ENCODE results near the gene TMEM145. TPM values are rescaled to one million over a fixed set of nuclear protein-coding genes. Genes with fewer than 3 reads are reported as not detected.

The TMEM145 gene
- total and polyA plus RNA-seq, 9 of the 15 experiments (the other 6 are each of a cell fraction or from before 2014, with no cell fraction given), result 0.80 to 5.5 (median 1.9) TPM; not detected in 3

DNA sequence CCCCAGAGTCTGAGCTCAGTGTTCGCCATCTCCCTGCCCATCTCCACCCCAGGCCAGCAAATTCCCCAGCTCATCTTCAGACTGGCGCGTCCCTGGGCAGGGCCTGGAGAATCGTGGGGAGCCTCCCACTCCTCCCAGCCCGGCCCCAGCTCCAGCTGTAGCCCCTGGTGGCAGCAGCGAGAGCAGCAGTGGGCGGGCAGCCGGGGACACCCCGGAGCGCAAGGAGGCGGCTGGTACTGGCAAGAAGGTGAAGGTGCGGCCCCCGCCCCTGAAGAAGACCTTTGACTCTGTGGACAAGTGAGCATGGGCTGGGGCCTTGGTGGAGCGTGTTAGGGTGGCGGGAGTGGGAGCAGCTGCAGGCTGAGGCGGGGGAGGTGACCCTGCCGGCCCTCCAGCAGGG, 19.6 kb upstream of the TMEM145 start:
- ChIA-PET CTCF (ENCODE audit: low intra/inter-chr PET ratio) (no interaction called here), POLR2A (interaction anchor here (0.6 to 1.2 kb wide), 3 partner anchors 8 to 47 kb away, joined by 3 to 5 read pairs (median 3); partner anchors contain the start of genes PAFAH1B3 and PRR19)
- no peak overlapping the region for H2AFZ ChIP-seq (ENCODE audit: low read depth, low read length)
- WGBS (ENCODE audit: insufficient coverage, low coverage, missing lambda C conversion rate), result 89% methylated on average over 6 of the region's 17 CpGs
- peaks cover 89% of the 10 kb centered on the region; the same call in 2 of the 3 replicates for H3K36me3 ChIP-seq (ENCODE audit: control insufficient read depth, insufficient read depth, low read length)
- H3K4me1 ChIP-seq (replicated peaks in 1 of 2; ENCODE audit: control insufficient read depth in 2 of 2, insufficient read depth in 2 of 2, low read length in 2 of 2), result peaks cover 0 to 68% of the 10 kb centered on the region in 2 experiments; a peak in 3 of 5 replicates
- peaks cover 7% of the 10 kb centered on the region; the same call in 1 of the 2 replicates for H4K20me1 ChIP-seq (replicated peaks; ENCODE audit: control insufficient read depth, insufficient read depth, low read length)
- in situ Hi-C loops (cut with MboI) (no loop called here), intact Hi-C loops (cut with micrococcal nuclease) (no loop called here)
- DNase-seq (ENCODE audit: extremely low read depth in 1 of 4, low spot score in 3 of 4), result no peak
- no peak for ATAC-seq
- H3K4me2 ChIP-seq (ENCODE audit: insufficient read depth, low read length), result no peak overlapping the region
- no TSS peak for BruUV-seq (replicated peaks)
- H3K9ac ChIP-seq (ENCODE audit: insufficient read depth in 1 of 2, low read depth in 2 of 2, low read length in 2 of 2), result 0 out of 4 replicates have a peak overlapping the region, but pooled peaks of 1 of the 2 experiments have one; percentile 9
- FAIRE-seq, result no peak
- no peaks in the 10 kb centered on the region for H3K9me3 ChIP-seq (replicated peaks; ENCODE audit: control insufficient read depth, insufficient read depth, low read depth, low read length)
- no peaks in the 10 kb centered on the region for H3K79me2 ChIP-seq (ENCODE audit: control insufficient read depth, insufficient read depth, low read length)
- H3K9me1 ChIP-seq (ENCODE audit: control insufficient read depth, insufficient read depth, low read length), result no peaks in the 10 kb centered on the region
- H3K27ac ChIP-seq (ENCODE audit: extremely low read depth, low read depth, low read length), result no peak overlapping the region
- no peaks in the 10 kb centered on the region for H3K27me3 ChIP-seq (ENCODE audit: control insufficient read depth in 2 of 2, insufficient read depth in 2 of 2, low read length in 2 of 2)
- no peak overlapping the region for H3K4me3 ChIP-seq
- TF ChIP-seq, protein P1, sequence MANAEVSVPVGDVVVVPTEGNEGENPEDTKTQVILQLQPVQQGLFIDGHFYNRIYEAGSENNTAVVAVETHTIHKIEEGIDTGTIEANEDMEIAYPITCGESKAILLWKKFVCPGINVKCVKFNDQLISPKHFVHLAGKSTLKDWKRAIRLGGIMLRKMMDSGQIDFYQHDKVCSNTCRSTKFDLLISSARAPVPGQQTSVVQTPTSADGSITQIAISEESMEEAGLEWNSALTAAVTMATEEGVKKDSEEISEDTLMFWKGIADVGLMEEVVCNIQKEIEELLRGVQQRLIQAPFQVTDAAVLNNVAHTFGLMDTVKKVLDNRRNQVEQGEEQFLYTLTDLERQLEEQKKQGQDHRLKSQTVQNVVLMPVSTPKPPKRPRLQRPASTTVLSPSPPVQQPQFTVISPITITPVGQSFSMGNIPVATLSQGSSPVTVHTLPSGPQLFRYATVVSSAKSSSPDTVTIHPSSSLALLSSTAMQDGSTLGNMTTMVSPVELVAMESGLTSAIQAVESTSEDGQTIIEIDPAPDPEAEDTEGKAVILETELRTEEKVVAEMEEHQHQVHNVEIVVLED (CRISPR knock-in tag; IDR thresholded peaks at IDR 0.05), result no peak
- TF ChIP-seq SMARCA5 (IDR thresholded peaks at IDR 0.05) (no peak), CREB1 (IDR thresholded peaks at IDR 0.05) (no peak), CREB1 (CRISPR knock-in tag; IDR thresholded peaks at IDR 0.05) (no peak), POLR2G (IDR thresholded peaks at IDR 0.05; ENCODE audit: low read depth, low read length) (0 out of 2 replicates have a peak, but pooled peaks have one; percentile 23), XRCC3 (IDR thresholded peaks at IDR 0.05) (no peak), POLR3A (IDR thresholded peaks at IDR 0.05; ENCODE audit: borderline replicate concordance, extremely low read depth, insufficient read depth, insufficient read length) (no peak), EWSR1 (IDR thresholded peaks at IDR 0.05; ENCODE audit: borderline replicate concordance, low read depth, partially characterized antibody) (no peak)
- TF ChIP-seq, protein P2, sequence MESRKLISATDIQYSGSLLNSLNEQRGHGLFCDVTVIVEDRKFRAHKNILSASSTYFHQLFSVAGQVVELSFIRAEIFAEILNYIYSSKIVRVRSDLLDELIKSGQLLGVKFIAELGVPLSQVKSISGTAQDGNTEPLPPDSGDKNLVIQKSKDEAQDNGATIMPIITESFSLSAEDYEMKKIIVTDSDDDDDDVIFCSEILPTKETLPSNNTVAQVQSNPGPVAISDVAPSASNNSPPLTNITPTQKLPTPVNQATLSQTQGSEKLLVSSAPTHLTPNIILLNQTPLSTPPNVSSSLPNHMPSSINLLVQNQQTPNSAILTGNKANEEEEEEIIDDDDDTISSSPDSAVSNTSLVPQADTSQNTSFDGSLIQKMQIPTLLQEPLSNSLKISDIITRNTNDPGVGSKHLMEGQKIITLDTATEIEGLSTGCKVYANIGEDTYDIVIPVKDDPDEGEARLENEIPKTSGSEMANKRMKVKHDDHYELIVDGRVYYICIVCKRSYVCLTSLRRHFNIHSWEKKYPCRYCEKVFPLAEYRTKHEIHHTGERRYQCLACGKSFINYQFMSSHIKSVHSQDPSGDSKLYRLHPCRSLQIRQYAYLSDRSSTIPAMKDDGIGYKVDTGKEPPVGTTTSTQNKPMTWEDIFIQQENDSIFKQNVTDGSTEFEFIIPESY (CRISPR knock-in tag; IDR thresholded peaks at IDR 0.05), result peak; percentile 79
- TF ChIP-seq, protein P3, sequence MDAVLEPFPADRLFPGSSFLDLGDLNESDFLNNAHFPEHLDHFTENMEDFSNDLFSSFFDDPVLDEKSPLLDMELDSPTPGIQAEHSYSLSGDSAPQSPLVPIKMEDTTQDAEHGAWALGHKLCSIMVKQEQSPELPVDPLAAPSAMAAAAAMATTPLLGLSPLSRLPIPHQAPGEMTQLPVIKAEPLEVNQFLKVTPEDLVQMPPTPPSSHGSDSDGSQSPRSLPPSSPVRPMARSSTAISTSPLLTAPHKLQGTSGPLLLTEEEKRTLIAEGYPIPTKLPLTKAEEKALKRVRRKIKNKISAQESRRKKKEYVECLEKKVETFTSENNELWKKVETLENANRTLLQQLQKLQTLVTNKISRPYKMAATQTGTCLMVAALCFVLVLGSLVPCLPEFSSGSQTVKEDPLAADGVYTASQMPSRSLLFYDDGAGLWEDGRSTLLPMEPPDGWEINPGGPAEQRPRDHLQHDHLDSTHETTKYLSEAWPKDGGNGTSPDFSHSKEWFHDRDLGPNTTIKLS (IDR thresholded peaks at IDR 0.05; ENCODE audit: borderline replicate concordance, low read depth), result no peak
- TF ChIP-seq, protein P4, sequence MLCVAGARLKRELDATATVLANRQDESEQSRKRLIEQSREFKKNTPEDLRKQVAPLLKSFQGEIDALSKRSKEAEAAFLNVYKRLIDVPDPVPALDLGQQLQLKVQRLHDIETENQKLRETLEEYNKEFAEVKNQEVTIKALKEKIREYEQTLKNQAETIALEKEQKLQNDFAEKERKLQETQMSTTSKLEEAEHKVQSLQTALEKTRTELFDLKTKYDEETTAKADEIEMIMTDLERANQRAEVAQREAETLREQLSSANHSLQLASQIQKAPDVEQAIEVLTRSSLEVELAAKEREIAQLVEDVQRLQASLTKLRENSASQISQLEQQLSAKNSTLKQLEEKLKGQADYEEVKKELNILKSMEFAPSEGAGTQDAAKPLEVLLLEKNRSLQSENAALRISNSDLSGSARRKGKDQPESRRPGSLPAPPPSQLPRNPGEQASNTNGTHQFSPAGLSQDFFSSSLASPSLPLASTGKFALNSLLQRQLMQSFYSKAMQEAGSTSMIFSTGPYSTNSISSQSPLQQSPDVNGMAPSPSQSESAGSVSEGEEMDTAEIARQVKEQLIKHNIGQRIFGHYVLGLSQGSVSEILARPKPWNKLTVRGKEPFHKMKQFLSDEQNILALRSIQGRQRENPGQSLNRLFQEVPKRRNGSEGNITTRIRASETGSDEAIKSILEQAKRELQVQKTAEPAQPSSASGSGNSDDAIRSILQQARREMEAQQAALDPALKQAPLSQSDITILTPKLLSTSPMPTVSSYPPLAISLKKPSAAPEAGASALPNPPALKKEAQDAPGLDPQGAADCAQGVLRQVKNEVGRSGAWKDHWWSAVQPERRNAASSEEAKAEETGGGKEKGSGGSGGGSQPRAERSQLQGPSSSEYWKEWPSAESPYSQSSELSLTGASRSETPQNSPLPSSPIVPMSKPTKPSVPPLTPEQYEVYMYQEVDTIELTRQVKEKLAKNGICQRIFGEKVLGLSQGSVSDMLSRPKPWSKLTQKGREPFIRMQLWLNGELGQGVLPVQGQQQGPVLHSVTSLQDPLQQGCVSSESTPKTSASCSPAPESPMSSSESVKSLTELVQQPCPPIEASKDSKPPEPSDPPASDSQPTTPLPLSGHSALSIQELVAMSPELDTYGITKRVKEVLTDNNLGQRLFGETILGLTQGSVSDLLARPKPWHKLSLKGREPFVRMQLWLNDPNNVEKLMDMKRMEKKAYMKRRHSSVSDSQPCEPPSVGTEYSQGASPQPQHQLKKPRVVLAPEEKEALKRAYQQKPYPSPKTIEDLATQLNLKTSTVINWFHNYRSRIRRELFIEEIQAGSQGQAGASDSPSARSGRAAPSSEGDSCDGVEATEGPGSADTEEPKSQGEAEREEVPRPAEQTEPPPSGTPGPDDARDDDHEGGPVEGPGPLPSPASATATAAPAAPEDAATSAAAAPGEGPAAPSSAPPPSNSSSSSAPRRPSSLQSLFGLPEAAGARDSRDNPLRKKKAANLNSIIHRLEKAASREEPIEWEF (CRISPR knock-in tag; IDR thresholded peaks at IDR 0.05), result no peak

Data from K562 (cell line).